KMS-11 (cell line): ENCODE data around the gene DOK6.
"Not testable (repeated sequence)": the region's sequence is repeated elsewhere in the genome, so short reads cannot be mapped to it uniquely, and the experiment has no call there.

Experiments used
- H2AFZ ChIP-seq: fragments of 200-600 bp; sonication (generic); 2 replicates; pipeline ENCODE4 v1.6.1; 2016; ENCODE audit warnings: antibody characterized with exemption, mixed run types, low read depth
- H3K27ac ChIP-seq: fragments of 200-600 bp; sonication (generic); 2 replicates; pipeline ENCODE4 v1.6.1; 2016; ENCODE audit warnings: mild to moderate bottlenecking, mixed run types
- H3K27me3 ChIP-seq: fragments of 200-600 bp; sonication (generic); 2 replicates; pipeline ENCODE4 v1.6.1; 2017; ENCODE audit warnings: mild to moderate bottlenecking, low read depth, mixed run types, moderate library complexity; ENCODE audit not compliant: insufficient read depth
- H3K36me3 ChIP-seq: fragments of 200-600 bp; sonication (generic); 2 replicates; pipeline ENCODE4 v1.6.1; 2017; ENCODE audit warnings: mild to moderate bottlenecking, mixed run types; ENCODE audit not compliant: insufficient read depth
- H3K4me1 ChIP-seq: fragments of 200-600 bp; sonication (generic); 2 replicates; pipeline ENCODE4 v1.6.1; 2016; ENCODE audit warnings: mild to moderate bottlenecking, low read depth, mixed run types; ENCODE audit not compliant: poor library complexity, severe bottlenecking
- H3K4me2 ChIP-seq: fragments of 200-600 bp; sonication (generic); 2 replicates; pipeline ENCODE4 v1.7.0; 2016; ENCODE audit warnings: mild to moderate bottlenecking, mixed run types
- H3K4me3 ChIP-seq: fragments of 200-600 bp; sonication (generic); IDR thresholded peaks from 2 replicates; pipeline ENCODE4 v1.6.1; 2017; ENCODE audit warnings: low read depth, low read length, mixed read lengths; ENCODE audit not compliant: insufficient read depth
- H3K79me2 ChIP-seq: fragments of 200-600 bp; sonication (generic); 2 replicates; pipeline ENCODE4 v1.6.1; 2016; ENCODE audit warnings: low read depth, mixed run types; ENCODE audit not compliant: insufficient read depth
- H3K9ac ChIP-seq: fragments of 200-600 bp; sonication (generic); 2 replicates; pipeline ENCODE4 v1.6.1; 2016; ENCODE audit warnings: mild to moderate bottlenecking, mixed run types
- H4K20me1 ChIP-seq: fragments of 200-600 bp; sonication (generic); 2 replicates; pipeline ENCODE4 v1.6.1; 2016; ENCODE audit warnings: mild to moderate bottlenecking, mixed run types; ENCODE audit not compliant: insufficient read depth
- TF ChIP-seq, protein P1 (sequence below): fragments of 200-600 bp; sonication (generic); conservative IDR thresholded peaks from 2 replicates; pipeline ENCODE4 v1.6.1; 2017; ENCODE audit warnings: low read depth, mild to moderate bottlenecking, antibody characterized with exemption, low read length, moderate library complexity, mixed read lengths

The DOK6 gene

DNA sequence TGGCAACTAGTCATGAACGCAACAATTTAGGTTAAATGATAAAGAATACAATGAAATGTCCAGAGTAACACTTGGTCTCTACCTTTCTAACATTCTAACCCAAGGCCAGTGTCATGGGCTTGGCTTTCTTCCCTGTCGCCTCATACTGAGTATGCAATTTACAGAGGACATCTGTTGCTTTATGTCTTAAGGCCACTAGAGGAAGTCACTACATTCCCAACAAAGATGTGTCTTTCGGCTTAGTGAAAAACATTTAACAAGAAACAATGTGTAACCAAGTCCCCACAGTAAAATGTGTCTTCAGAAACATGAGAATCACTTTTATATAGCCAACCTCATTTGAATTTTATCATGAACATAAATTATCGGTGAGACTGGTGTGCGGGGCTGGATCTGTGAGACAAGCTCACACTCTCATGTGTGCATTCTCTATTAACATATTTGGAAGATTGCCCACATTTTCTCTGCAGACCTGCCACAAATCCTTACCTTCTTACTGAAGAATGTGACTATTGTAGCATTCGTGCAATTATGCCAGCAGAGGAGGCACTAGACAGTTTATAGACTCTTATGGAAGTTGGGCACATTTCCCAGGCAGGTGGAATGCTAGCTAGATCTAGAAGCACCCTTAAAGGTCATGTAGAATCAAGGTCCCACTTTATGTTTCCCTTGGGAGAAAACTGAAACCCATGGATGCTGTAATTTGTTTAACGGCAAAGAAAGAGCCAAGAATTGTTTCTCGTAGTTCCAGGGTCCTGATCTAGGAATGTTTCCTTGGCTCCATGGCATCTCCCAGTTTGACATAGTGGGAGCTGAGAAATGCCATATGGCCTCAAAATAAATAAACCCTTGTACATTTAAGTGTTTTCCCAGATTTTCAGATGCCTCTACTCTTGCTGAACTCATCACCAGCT lies 445.2 kb downstream of the DOK6 start:
- Histone ChIP-seq H3K4me2 (no peak overlapping the region), H3K27ac (no peak overlapping the region), H3K79me2 (no peaks in the 10 kb centered on the region), H4K20me1 (no peaks in the 10 kb centered on the region), H3K4me1 (no peaks in the 10 kb centered on the region), H2AFZ (no peak overlapping the region), H3K36me3 (no peaks in the 10 kb centered on the region), H3K4me3 (no peak overlapping the region), H3K9ac (no peak overlapping the region), H3K27me3 (no peaks in the 10 kb centered on the region)
- TF ChIP-seq, protein P1, sequence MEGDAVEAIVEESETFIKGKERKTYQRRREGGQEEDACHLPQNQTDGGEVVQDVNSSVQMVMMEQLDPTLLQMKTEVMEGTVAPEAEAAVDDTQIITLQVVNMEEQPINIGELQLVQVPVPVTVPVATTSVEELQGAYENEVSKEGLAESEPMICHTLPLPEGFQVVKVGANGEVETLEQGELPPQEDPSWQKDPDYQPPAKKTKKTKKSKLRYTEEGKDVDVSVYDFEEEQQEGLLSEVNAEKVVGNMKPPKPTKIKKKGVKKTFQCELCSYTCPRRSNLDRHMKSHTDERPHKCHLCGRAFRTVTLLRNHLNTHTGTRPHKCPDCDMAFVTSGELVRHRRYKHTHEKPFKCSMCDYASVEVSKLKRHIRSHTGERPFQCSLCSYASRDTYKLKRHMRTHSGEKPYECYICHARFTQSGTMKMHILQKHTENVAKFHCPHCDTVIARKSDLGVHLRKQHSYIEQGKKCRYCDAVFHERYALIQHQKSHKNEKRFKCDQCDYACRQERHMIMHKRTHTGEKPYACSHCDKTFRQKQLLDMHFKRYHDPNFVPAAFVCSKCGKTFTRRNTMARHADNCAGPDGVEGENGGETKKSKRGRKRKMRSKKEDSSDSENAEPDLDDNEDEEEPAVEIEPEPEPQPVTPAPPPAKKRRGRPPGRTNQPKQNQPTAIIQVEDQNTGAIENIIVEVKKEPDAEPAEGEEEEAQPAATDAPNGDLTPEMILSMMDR: no peak

DNA sequence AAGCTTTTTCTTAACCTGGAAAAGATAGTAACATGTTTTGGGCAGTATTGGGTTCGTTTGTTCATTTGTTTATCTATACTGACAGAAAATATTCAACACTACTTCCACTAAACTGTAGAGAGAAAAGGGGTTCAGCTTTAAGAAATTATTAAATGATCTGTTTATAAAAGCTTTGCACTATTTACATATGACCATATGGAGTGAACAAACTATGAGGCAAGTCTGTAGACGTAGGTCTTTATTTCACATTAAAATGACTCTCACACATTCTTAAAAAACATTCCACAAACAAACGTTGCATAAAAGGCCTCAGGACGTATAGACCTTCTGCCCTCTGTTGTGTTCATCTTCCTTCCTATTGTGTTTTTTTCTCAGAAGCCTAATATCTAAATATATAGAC lies 452.4 kb downstream of the DOK6 start:
- H3K27ac ChIP-seq: no peak overlapping the region
- H3K79me2 ChIP-seq: no peaks in the 10 kb centered on the region
- no peaks in the 10 kb centered on the region for H3K27me3 ChIP-seq
- no peak overlapping the region for H3K9ac ChIP-seq
- no peaks in the 10 kb centered on the region for H3K36me3 ChIP-seq
- H2AFZ ChIP-seq: no peak overlapping the region
- TF ChIP-seq, protein P1: no peak
- no peaks in the 10 kb centered on the region for H3K4me1 ChIP-seq
- no peaks in the 10 kb centered on the region for H4K20me1 ChIP-seq
- H3K4me3 ChIP-seq: no peak overlapping the region
- no peak overlapping the region for H3K4me2 ChIP-seq

DNA sequence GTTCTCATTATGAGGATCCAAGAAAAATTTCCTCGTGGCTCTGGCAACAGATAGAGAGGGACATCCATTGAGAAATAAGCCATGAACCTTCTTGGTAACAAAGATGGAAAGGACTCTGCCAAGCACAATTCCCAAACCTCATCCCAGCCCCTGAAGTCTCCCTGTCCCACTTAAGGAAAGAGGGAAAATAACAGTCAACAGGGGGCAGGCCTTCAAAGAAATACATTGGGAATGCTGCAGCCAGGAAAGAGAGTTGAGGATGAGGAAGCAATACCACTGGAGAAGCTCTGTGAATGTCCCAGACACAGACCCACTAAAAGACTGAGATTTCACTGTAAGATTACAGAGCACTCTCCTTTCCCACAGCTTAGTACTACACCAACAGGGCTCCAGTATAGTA lies 453.8 kb downstream of the DOK6 start:
- H3K79me2 ChIP-seq: no peaks in the 10 kb centered on the region
- H3K27ac ChIP-seq: no peak overlapping the region
- no peak overlapping the region for H3K9ac ChIP-seq
- no peaks in the 10 kb centered on the region for H3K27me3 ChIP-seq
- TF ChIP-seq, protein P1: no peak
- H2AFZ ChIP-seq: no peak overlapping the region
- no peaks in the 10 kb centered on the region for H3K4me1 ChIP-seq
- H4K20me1 ChIP-seq: no peaks in the 10 kb centered on the region
- H3K4me2 ChIP-seq: no peak overlapping the region
- H3K36me3 ChIP-seq: no peaks in the 10 kb centered on the region
- H3K4me3 ChIP-seq: no peak overlapping the region

DNA sequence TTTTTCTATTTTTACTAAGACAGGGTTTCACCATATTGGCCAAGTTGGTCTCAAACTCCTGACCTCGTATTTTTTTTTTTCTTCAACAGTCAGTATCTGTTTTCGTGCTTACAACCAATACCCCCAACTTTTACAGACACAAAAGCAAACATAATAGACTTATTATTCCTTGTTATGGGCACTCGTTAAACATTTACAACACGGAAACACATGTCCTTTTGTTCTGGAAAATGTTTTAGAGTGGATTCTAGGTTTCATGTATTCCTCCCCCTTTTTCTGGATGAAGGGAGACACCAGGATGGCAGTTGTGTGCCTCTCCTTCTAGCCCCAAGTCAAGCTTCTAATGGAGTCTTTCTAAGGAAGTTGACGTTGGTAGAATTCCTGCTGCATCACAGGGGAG lies 458.2 kb downstream of the DOK6 start:
- no peaks in the 10 kb centered on the region for H3K79me2 ChIP-seq
- no peak overlapping the region for H2AFZ ChIP-seq
- H3K27ac ChIP-seq: no peak overlapping the region
- no peaks in the 10 kb centered on the region for H3K4me1 ChIP-seq
- no peaks in the 10 kb centered on the region for H3K36me3 ChIP-seq
- H3K4me2 ChIP-seq: no peak overlapping the region
- no peaks in the 10 kb centered on the region for H4K20me1 ChIP-seq
- H3K9ac ChIP-seq: no peak overlapping the region
- TF ChIP-seq, protein P1: no peak
- H3K27me3 ChIP-seq: no peaks in the 10 kb centered on the region
- no peak overlapping the region for H3K4me3 ChIP-seq

DNA sequence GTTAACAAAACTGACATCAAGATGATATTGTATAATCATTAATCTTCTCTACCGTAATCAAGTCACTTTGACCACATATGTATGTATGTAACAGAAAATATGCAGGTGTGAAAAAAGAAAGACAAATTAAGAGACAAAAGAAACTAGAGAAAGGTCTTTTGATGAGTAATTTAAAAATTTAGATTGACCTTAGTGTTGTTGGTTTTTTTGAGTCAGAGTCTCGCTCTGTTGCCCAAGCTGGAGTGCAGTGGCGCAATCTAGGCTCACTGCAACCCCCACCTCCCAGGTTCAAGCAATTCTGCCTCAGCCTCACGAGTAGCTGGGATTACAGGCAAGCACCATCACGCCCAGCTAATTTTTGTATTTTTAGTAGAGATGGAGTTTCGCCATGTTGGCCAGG lies 464.1 kb downstream of the DOK6 start:
- H3K36me3 ChIP-seq, H3K27ac ChIP-seq, H3K4me2 ChIP-seq, H3K9ac ChIP-seq, H3K27me3 ChIP-seq, H4K20me1 ChIP-seq, H3K4me1 ChIP-seq, H3K79me2 ChIP-seq, H3K4me3 ChIP-seq, H2AFZ ChIP-seq: not testable (repeated sequence)
